CD4-positive, alpha-beta memory T cell (primary cell): ENCODE measurements around the gene EPN1. TPM values are rescaled to one million over a fixed set of nuclear protein-coding genes. Genes with fewer than 3 reads are reported as not detected.

Experiments used
- CTCF ChIA-PET: fragments of 350-600 bp; sonication (Branson Sonifier 250); formaldehyde crosslinking; loops from one replicate; lab custom pipeline; 2021; ENCODE audit warnings: inconsistent platforms; ENCODE audit not compliant: partially characterized antibody; lab: Charles Lee
- POLR2A ChIA-PET: fragments of 350-600 bp; sonication (Branson Sonifier 250); formaldehyde crosslinking; loops from one replicate; lab custom pipeline; 2021; ENCODE audit not compliant: partially characterized antibody; lab: Charles Lee
- DNase-seq, 5 donors: peaks; one replicate each; pipeline versions ENCODE4 v3.0.0 to v3.0.0-alpha.2; 2020 to 2022; ENCODE audit warnings: mixed read lengths in 1 of 5
- H3K27ac ChIP-seq: one replicate; pipeline ENCODE4 v1.7.0; 2013; ENCODE audit warnings: low read depth, low read length
- H3K27me3 ChIP-seq: 2 replicates; pipeline ENCODE4 v1.7.0; 2013; ENCODE audit warnings: mild to moderate bottlenecking, low read length, moderate library complexity; ENCODE audit not compliant: insufficient read depth
- H3K36me3 ChIP-seq: 2 replicates; pipeline ENCODE4 v1.7.0; 2013; ENCODE audit warnings: mild to moderate bottlenecking, low read length, moderate library complexity; ENCODE audit not compliant: insufficient read depth
- H3K4me1 ChIP-seq: 2 replicates; pipeline ENCODE4 v1.7.0; 2013; ENCODE audit warnings: mild to moderate bottlenecking, low read length, moderate library complexity; ENCODE audit not compliant: insufficient read depth
- H3K4me3 ChIP-seq, 2 donors: one replicate each; pipeline ENCODE4 v1.7.0; 2013; ENCODE audit warnings: low read length in 2 of 2, mild to moderate bottlenecking in 1 of 2
- H3K9me3 ChIP-seq, 2 donors: one replicate each; pipeline ENCODE4 v1.7.0; 2013; ENCODE audit warnings: low read length in 2 of 2, control low read depth in 1 of 2; ENCODE audit not compliant: control insufficient read depth in 1 of 2
- H3K27ac Mint-ChIP-seq, 7 donors: one replicate each; pipeline ENCODE4 v1.8.0; 2020 to 2021; ENCODE audit warnings: mixed read lengths in 7 of 7, mild to moderate bottlenecking in 6 of 7, inconsistent platforms in 3 of 7, moderate library complexity in 3 of 7
- H3K27me3 Mint-ChIP-seq, 2 donors: one replicate each; pipeline ENCODE4 v1.8.0; 2020 to 2021; ENCODE audit warnings: mixed read lengths in 2 of 2
- H3K36me3 Mint-ChIP-seq, 2 donors: one replicate each; pipeline ENCODE4 v1.8.0; 2020 to 2021; ENCODE audit warnings: mixed read lengths in 2 of 2, inconsistent platforms in 1 of 2, mild to moderate bottlenecking in 1 of 2
- H3K4me1 Mint-ChIP-seq, 4 donors: one replicate each; pipeline ENCODE4 v1.8.0; 2020 to 2021; ENCODE audit warnings: mixed read lengths in 4 of 4, mild to moderate bottlenecking in 1 of 4
- H3K4me3 Mint-ChIP-seq, 8 donors: one replicate each; pipeline ENCODE4 v1.8.0; 2020 to 2021; ENCODE audit warnings: mixed read lengths in 8 of 8, mild to moderate bottlenecking in 7 of 8, moderate library complexity in 6 of 8, inconsistent platforms in 3 of 8
- H3K9me3 Mint-ChIP-seq, 8 donors: one replicate each; pipeline ENCODE4 v1.8.0; 2020 to 2021; ENCODE audit warnings: mixed read lengths in 8 of 8, mild to moderate bottlenecking in 5 of 8, inconsistent platforms in 3 of 8, moderate library complexity in 1 of 8
- intact Hi-C: fragments of 100-400 bp; cut with micrococcal nuclease; formaldehyde crosslinking; loops from one replicate; pipeline ENCODE4 v1.15.1; 2023
- polyA plus RNA-seq, 2 donors: library from polyadenylated mRNA; unstranded; fragments of 300-500 nt; fragmentation: Illumina TruSeq; gene quantifications; one replicate each; pipeline ENCODE4 v1.2.3, GENCODE V29; 2021
- total RNA-seq, 2 experiments: library from RNA; stranded (reverse); gene quantifications; one replicate each; pipeline ENCODE4 v1.2.3, GENCODE V29; 2021

Gene EPN1
- total and polyA plus RNA-seq, 4 experiments from 2014 or later = 3.9 to 56.9 (median 34.7) TPM

GRCh38 chr19:55691561-55692481 is 16.8 kb downstream of the EPN1 start:
- H3K27ac Mint-ChIP-seq = no peak overlapping the region
- intact Hi-C loops = no loop called here
- peaks cover 6 to 53% of the 10 kb centered on the region in 2 donors for H3K36me3 Mint-ChIP-seq
- no peaks in the 10 kb centered on the region for H3K27me3 Mint-ChIP-seq
- no peak overlapping the region for H3K4me3 Mint-ChIP-seq
- CTCF ChIA-PET = no interaction called here
- H3K4me1 ChIP-seq = no peaks in the 10 kb centered on the region
- no peak overlapping the region for H3K27ac ChIP-seq
- H3K4me1 Mint-ChIP-seq = peaks cover 0 to 3% (median 0%) of the 10 kb centered on the region in 4 donors
- DNase-seq = no peak
- no peaks in the 10 kb centered on the region for H3K9me3 Mint-ChIP-seq
- no peak overlapping the region for H3K4me3 ChIP-seq
- no peaks in the 10 kb centered on the region for H3K27me3 ChIP-seq
- H3K36me3 ChIP-seq = peaks cover 47% of the 10 kb centered on the region
- POLR2A ChIA-PET = no interaction called here
- no peaks in the 10 kb centered on the region for H3K9me3 ChIP-seq

- H3K27ac Mint-ChIP-seq = no peak overlapping the region
These were observed 17.7 kb downstream of the EPN1 start for GRCh38 chr19:55692681-55693081.

GRCh38 chr19:55693336-55693974 is 18.4 kb downstream of the EPN1 start:
- Mint-ChIP-seq H3K9me3 (no peaks in the 10 kb centered on the region), H3K27ac (peak overlapping the region in 1 of 7 donors; percentile 51), H3K36me3 (peaks cover 8 to 53% of the 10 kb centered on the region in 2 donors), H3K4me3 (no peak overlapping the region), H3K27me3 (no peaks in the 10 kb centered on the region), H3K4me1 (peaks cover 0 to 3% (median 0%) of the 10 kb centered on the region in 4 donors)
- no peaks in the 10 kb centered on the region for H3K9me3 ChIP-seq
- H3K36me3 ChIP-seq = peaks cover 39% of the 10 kb centered on the region
- no peak overlapping the region for H3K27ac ChIP-seq
- ChIA-PET CTCF (interaction anchor here (0.6 kb wide), 2 partner anchors 9 to 40 kb away, joined by 3 read pairs; no protein-coding TSS in a partner anchor), POLR2A (no interaction called here)
- H3K4me1 ChIP-seq = no peaks in the 10 kb centered on the region
- no peaks in the 10 kb centered on the region for H3K27me3 ChIP-seq
- intact Hi-C loops = no loop called here
- no peak for DNase-seq
- no peak overlapping the region for H3K4me3 ChIP-seq

More at GRCh38 chr19:55692681-55693081, 17.7 kb downstream of the EPN1 start:
- peaks cover 6 to 53% of the 10 kb centered on the region in 2 donors for H3K36me3 Mint-ChIP-seq
- no peaks in the 10 kb centered on the region for H3K27me3 Mint-ChIP-seq
- Histone ChIP-seq H3K27ac (no peak overlapping the region), H3K36me3 (peaks cover 41% of the 10 kb centered on the region), H3K4me3 (no peak overlapping the region), H3K4me1 (no peaks in the 10 kb centered on the region), H3K27me3 (no peaks in the 10 kb centered on the region), H3K9me3 (no peaks in the 10 kb centered on the region)
- DNase-seq = no peak
- POLR2A ChIA-PET = no interaction called here
- no peaks in the 10 kb centered on the region for H3K9me3 Mint-ChIP-seq
- no peak overlapping the region for H3K4me3 Mint-ChIP-seq
- intact Hi-C loops = no loop called here
- CTCF ChIA-PET = no interaction called here
- peaks cover 0 to 3% (median 0%) of the 10 kb centered on the region in 4 donors for H3K4me1 Mint-ChIP-seq

GRCh38 chr19:55694241-55694655 is 19.2 kb downstream of the EPN1 start:
- DNase-seq = no peak
- peaks cover 10 to 51% of the 10 kb centered on the region in 2 donors for H3K36me3 Mint-ChIP-seq
- no peaks in the 10 kb centered on the region for H3K27me3 ChIP-seq
- H3K4me1 ChIP-seq = no peaks in the 10 kb centered on the region
- ChIA-PET POLR2A (no interaction called here), CTCF (no interaction called here)
- no peaks in the 10 kb centered on the region for H3K9me3 Mint-ChIP-seq
- no peak overlapping the region for H3K27ac ChIP-seq
- peaks cover 0 to 3% (median 0%) of the 10 kb centered on the region in 4 donors for H3K4me1 Mint-ChIP-seq
- intact Hi-C loops = no loop called here
- H3K4me3 Mint-ChIP-seq = no peak overlapping the region
- no peaks in the 10 kb centered on the region for H3K9me3 ChIP-seq
- H3K4me3 ChIP-seq = no peak overlapping the region
- H3K27me3 Mint-ChIP-seq = no peaks in the 10 kb centered on the region
- H3K27ac Mint-ChIP-seq = no peak overlapping the region
- peaks cover 33% of the 10 kb centered on the region for H3K36me3 ChIP-seq

GRCh38 chr19:55694656-55695491 is 19.8 kb downstream of the EPN1 start:
- H3K36me3 ChIP-seq = peaks cover 27% of the 10 kb centered on the region
- no peak overlapping the region for H3K27ac ChIP-seq
- Mint-ChIP-seq H3K27ac (no peak overlapping the region), H3K36me3 (peaks cover 10 to 51% of the 10 kb centered on the region in 2 donors), H3K4me1 (peaks cover 0 to 3% (median 0%) of the 10 kb centered on the region in 4 donors), H3K27me3 (no peaks in the 10 kb centered on the region), H3K4me3 (no peak overlapping the region), H3K9me3 (no peaks in the 10 kb centered on the region)
- no peaks in the 10 kb centered on the region for H3K4me1 ChIP-seq
- ChIA-PET CTCF (no interaction called here), POLR2A (no interaction called here)
- H3K9me3 ChIP-seq = no peaks in the 10 kb centered on the region
- no peak overlapping the region for H3K4me3 ChIP-seq
- DNase-seq = no peak
- intact Hi-C loops = no loop called here
- no peaks in the 10 kb centered on the region for H3K27me3 ChIP-seq

GRCh38 chr19:55695511-55696290 is 20.7 kb downstream of the EPN1 start:
- Mint-ChIP-seq H3K27ac (peak overlapping the region in 1 of 7 donors; percentile 52), H3K4me3 (no peak overlapping the region), H3K4me1 (peaks cover 0 to 3% (median under 1%) of the 10 kb centered on the region in 4 donors), H3K36me3 (peaks cover 10 to 51% of the 10 kb centered on the region in 2 donors), H3K9me3 (no peaks in the 10 kb centered on the region), H3K27me3 (no peaks in the 10 kb centered on the region)
- no peaks in the 10 kb centered on the region for H3K4me1 ChIP-seq
- H3K9me3 ChIP-seq = no peaks in the 10 kb centered on the region
- no peaks in the 10 kb centered on the region for H3K27me3 ChIP-seq
- intact Hi-C loops = no loop called here
- ChIA-PET CTCF (no interaction called here), POLR2A (no interaction called here)
- H3K27ac ChIP-seq = no peak overlapping the region
- H3K36me3 ChIP-seq = peaks cover 20% of the 10 kb centered on the region
- no peak for DNase-seq
- H3K4me3 ChIP-seq = no peak overlapping the region
